ENCODE data around the gene LCE7A.

The LCE7A gene

DNA sequence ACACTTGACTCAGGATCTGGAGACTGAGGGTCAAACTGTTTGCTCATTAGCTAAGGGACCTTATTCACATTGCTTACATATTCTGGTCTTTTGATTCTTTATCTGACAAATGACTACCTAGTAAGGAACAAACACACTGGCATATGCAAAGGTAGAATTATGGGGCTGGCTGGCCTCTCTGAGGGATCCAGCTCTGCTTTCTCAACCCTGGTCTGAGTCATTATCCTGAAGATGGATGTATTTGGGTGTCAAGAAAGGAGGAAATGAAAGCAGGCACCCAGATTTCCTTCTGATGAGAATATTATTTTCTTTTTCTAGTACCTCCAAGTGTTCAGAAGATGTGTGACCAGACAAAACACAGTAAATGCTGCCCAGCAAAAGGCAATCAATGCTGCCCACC, 24.3 kb downstream of the LCE7A start:
- no peaks in the 10 kb centered on the region for H3K27me3 ChIP-seq (ENCODE audit: insufficient read depth, low read length)
- H3K14ac ChIP-seq (ENCODE audit: low read length) = no peak overlapping the region
- no peak overlapping the region for H2AK5ac ChIP-seq (ENCODE audit: low read length)
- no peak overlapping the region for H2AFZ ChIP-seq (ENCODE audit: insufficient read depth, low read length, poor library complexity)
- no peak overlapping the region for H3K18ac ChIP-seq (ENCODE audit: low read length)
- H3K4ac ChIP-seq (ENCODE audit: low read depth, low read length) = no peak overlapping the region
- H4K12ac ChIP-seq (ENCODE audit: low read depth, low read length) = no peak overlapping the region
- H2BK12ac ChIP-seq (ENCODE audit: low read length) = no peak overlapping the region
- no peak overlapping the region for H3K23ac ChIP-seq (ENCODE audit: low read length)
- no peaks in the 10 kb centered on the region for H3K36me3 ChIP-seq (ENCODE audit: control insufficient read depth in 1 of 2, insufficient read depth in 2 of 2, low read length in 2 of 2)
- no peak for DNase-seq
- H3K4me3 ChIP-seq (ENCODE audit: low read depth, low read length) = no peak overlapping the region
- H3K79me1 ChIP-seq (ENCODE audit: low read length) = no peaks in the 10 kb centered on the region
- H3K27ac ChIP-seq (ENCODE audit: low read depth, low read length) = no peak overlapping the region
- no peak overlapping the region for H4K91ac ChIP-seq (ENCODE audit: low read depth, low read length)
- H3K79me2 ChIP-seq (ENCODE audit: control insufficient read depth, insufficient read depth, low read length, poor library complexity) = no peaks in the 10 kb centered on the region
- no peak overlapping the region for H3K4me2 ChIP-seq (ENCODE audit: low read length)
- H3K9me3 ChIP-seq (ENCODE audit: insufficient read depth, low read depth, low read length) = peaks cover 8% of the 10 kb centered on the region
- H2BK5ac ChIP-seq (ENCODE audit: low read depth, low read length, poor library complexity) = no peak overlapping the region
- no peak overlapping the region for H3K9ac ChIP-seq (ENCODE audit: low read length)
- H4K8ac ChIP-seq (ENCODE audit: low read depth, low read length) = no peak overlapping the region
- no peak overlapping the region for H2BK120ac ChIP-seq (ENCODE audit: insufficient read depth, low read length, poor library complexity)
- H3K4me1 ChIP-seq (ENCODE audit: control insufficient read depth in 1 of 2, insufficient read depth in 2 of 2, low read length in 2 of 2) = no peaks in the 10 kb centered on the region

DNA sequence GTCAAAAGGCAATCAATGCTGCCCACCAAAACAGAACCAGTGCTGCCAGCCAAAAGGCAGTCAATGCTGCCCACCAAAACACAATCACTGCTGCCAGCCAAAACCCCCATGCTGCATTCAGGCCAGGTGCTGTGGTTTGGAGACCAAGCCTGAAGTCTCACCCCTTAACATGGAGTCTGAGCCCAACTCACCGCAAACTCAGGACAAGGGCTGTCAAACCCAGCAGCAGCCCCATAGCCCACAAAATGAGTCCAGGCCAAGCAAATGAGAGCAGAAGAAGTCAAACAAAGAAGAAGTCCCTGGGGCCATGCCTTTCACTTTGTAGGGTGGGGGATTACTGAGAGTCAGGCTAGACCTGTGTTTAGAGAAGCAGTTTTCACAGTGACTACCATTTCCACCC, 24.7 kb downstream of the LCE7A start:
- Histone ChIP-seq H3K79me1 (ENCODE audit: low read length) (no peaks in the 10 kb centered on the region), H3K4ac (ENCODE audit: low read depth, low read length) (no peak overlapping the region), H3K4me2 (ENCODE audit: low read length) (no peak overlapping the region), H3K79me2 (ENCODE audit: control insufficient read depth, insufficient read depth, low read length, poor library complexity) (no peaks in the 10 kb centered on the region), H2AK5ac (ENCODE audit: low read length) (no peak overlapping the region), H3K4me3 (ENCODE audit: low read depth, low read length) (no peak overlapping the region), H3K4me1 (ENCODE audit: control insufficient read depth in 1 of 2, insufficient read depth in 2 of 2, low read length in 2 of 2) (no peaks in the 10 kb centered on the region), H3K9me3 (ENCODE audit: insufficient read depth, low read depth, low read length) (peaks cover 8% of the 10 kb centered on the region), H4K12ac (ENCODE audit: low read depth, low read length) (no peak overlapping the region), H4K8ac (ENCODE audit: low read depth, low read length) (no peak overlapping the region), H2BK12ac (ENCODE audit: low read length) (no peak overlapping the region), H2AFZ (ENCODE audit: insufficient read depth, low read length, poor library complexity) (no peak overlapping the region), H4K91ac (ENCODE audit: low read depth, low read length) (no peak overlapping the region), H3K27ac (ENCODE audit: low read depth, low read length) (no peak overlapping the region), H3K36me3 (ENCODE audit: control insufficient read depth in 1 of 2, insufficient read depth in 2 of 2, low read length in 2 of 2) (no peaks in the 10 kb centered on the region), H3K27me3 (ENCODE audit: insufficient read depth, low read length) (no peaks in the 10 kb centered on the region), H3K18ac (ENCODE audit: low read length) (no peak overlapping the region), H2BK5ac (ENCODE audit: low read depth, low read length, poor library complexity) (no peak overlapping the region), H3K14ac (ENCODE audit: low read length) (no peak overlapping the region), H2BK120ac (ENCODE audit: insufficient read depth, low read length, poor library complexity) (no peak overlapping the region), H3K23ac (ENCODE audit: low read length) (no peak overlapping the region), H3K9ac (ENCODE audit: low read length) (no peak overlapping the region)
- no CpG with 5 or more reads among the region's 1 CpG for WGBS (ENCODE audit: extremely low coverage, insufficient coverage, insufficient read length)
- no peak for DNase-seq

- H3K23ac ChIP-seq (ENCODE audit: low read length) = no peak overlapping the region
- no peaks in the 10 kb centered on the region for H3K79me2 ChIP-seq (ENCODE audit: control insufficient read depth, insufficient read depth, low read length, poor library complexity)
- H3K27me3 ChIP-seq (ENCODE audit: insufficient read depth, low read length) = no peaks in the 10 kb centered on the region
- no peak overlapping the region for H2BK12ac ChIP-seq (ENCODE audit: low read length)
- WGBS (ENCODE audit: extremely low coverage, insufficient coverage, insufficient read length) = no CpG with 5 or more reads among the region's 4 CpGs
- H3K4me3 ChIP-seq (ENCODE audit: low read depth, low read length) = no peak overlapping the region
- no peak overlapping the region for H2BK5ac ChIP-seq (ENCODE audit: low read depth, low read length, poor library complexity)
- no peak overlapping the region for H2AK5ac ChIP-seq (ENCODE audit: low read length)
- H3K79me1 ChIP-seq (ENCODE audit: low read length) = no peaks in the 10 kb centered on the region
- no peak overlapping the region for H3K18ac ChIP-seq (ENCODE audit: low read length)
- DNase-seq = no peak
- H3K9ac ChIP-seq (ENCODE audit: low read length) = no peak overlapping the region
- H3K4ac ChIP-seq (ENCODE audit: low read depth, low read length) = no peak overlapping the region
- no peaks in the 10 kb centered on the region for H3K36me3 ChIP-seq (ENCODE audit: control insufficient read depth in 1 of 2, insufficient read depth in 2 of 2, low read length in 2 of 2)
- no peak overlapping the region for H2AFZ ChIP-seq (ENCODE audit: insufficient read depth, low read length, poor library complexity)
- H3K9me3 ChIP-seq (ENCODE audit: insufficient read depth, low read depth, low read length) = peaks cover 5% of the 10 kb centered on the region
- no peaks in the 10 kb centered on the region for H3K4me1 ChIP-seq (ENCODE audit: control insufficient read depth in 1 of 2, insufficient read depth in 2 of 2, low read length in 2 of 2)
- no peak overlapping the region for H4K12ac ChIP-seq (ENCODE audit: low read depth, low read length)
- H2BK120ac ChIP-seq (ENCODE audit: insufficient read depth, low read length, poor library complexity) = no peak overlapping the region
- no peak overlapping the region for H3K4me2 ChIP-seq (ENCODE audit: low read length)
- no peak overlapping the region for H3K27ac ChIP-seq (ENCODE audit: low read depth, low read length)
- no peak overlapping the region for H3K14ac ChIP-seq (ENCODE audit: low read length)
- H4K91ac ChIP-seq (ENCODE audit: low read depth, low read length) = no peak overlapping the region
- H4K8ac ChIP-seq (ENCODE audit: low read depth, low read length) = no peak overlapping the region
Measured at GRCh38 chr1:152884966-152885624, 25.3 kb downstream of the LCE7A start.

DNA sequence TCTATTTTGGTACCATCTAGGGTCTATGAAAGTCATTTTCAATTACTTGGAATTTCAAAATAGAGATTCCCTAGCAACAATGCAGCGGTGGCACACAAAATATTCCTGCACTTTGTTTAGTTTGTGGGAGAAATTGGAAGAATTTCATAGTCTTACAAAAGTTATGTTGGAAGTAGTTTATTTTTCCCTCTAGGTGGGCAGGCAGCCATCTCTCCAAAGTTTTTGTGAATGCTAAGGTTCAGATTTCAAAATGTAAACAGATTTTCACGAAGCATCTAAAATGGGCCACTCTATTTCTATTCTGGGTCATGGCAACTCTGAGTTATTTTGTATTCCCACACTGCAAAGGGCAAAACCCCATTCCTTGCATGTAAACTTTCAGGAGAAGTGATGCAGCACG, 26.3 kb downstream of the LCE7A start:
- no peak for DNase-seq
- Histone ChIP-seq H3K9me3 (ENCODE audit: insufficient read depth, low read depth, low read length) (peaks cover 5% of the 10 kb centered on the region), H3K18ac (ENCODE audit: low read length) (no peak overlapping the region), H3K36me3 (ENCODE audit: control insufficient read depth in 1 of 2, insufficient read depth in 2 of 2, low read length in 2 of 2) (no peaks in the 10 kb centered on the region), H3K27ac (ENCODE audit: low read depth, low read length) (no peak overlapping the region), H2AFZ (ENCODE audit: insufficient read depth, low read length, poor library complexity) (no peak overlapping the region), H2AK5ac (ENCODE audit: low read length) (no peak overlapping the region), H3K14ac (ENCODE audit: low read length) (no peak overlapping the region), H2BK12ac (ENCODE audit: low read length) (no peak overlapping the region), H3K4me1 (ENCODE audit: control insufficient read depth in 1 of 2, insufficient read depth in 2 of 2, low read length in 2 of 2) (no peaks in the 10 kb centered on the region), H4K8ac (ENCODE audit: low read depth, low read length) (no peak overlapping the region), H3K4me3 (ENCODE audit: low read depth, low read length) (no peak overlapping the region), H2BK120ac (ENCODE audit: insufficient read depth, low read length, poor library complexity) (no peak overlapping the region), H3K79me1 (ENCODE audit: low read length) (no peaks in the 10 kb centered on the region), H3K27me3 (ENCODE audit: insufficient read depth, low read length) (no peaks in the 10 kb centered on the region), H4K91ac (ENCODE audit: low read depth, low read length) (no peak overlapping the region), H3K4me2 (ENCODE audit: low read length) (no peak overlapping the region), H3K23ac (ENCODE audit: low read length) (no peak overlapping the region), H4K12ac (ENCODE audit: low read depth, low read length) (no peak overlapping the region), H3K4ac (ENCODE audit: low read depth, low read length) (no peak overlapping the region), H3K79me2 (ENCODE audit: control insufficient read depth, insufficient read depth, low read length, poor library complexity) (no peaks in the 10 kb centered on the region), H3K9ac (ENCODE audit: low read length) (no peak overlapping the region), H2BK5ac (ENCODE audit: low read depth, low read length, poor library complexity) (no peak overlapping the region)
- WGBS (ENCODE audit: extremely low coverage, insufficient coverage, insufficient read length) = no CpG with 5 or more reads among the region's 3 CpGs

Data from trophoblast cell (in vitro differentiated cells and primary cell).